ENCODE measurements around the gene RAD50.
"Not testable (repeated sequence)": the region's sequence is repeated elsewhere in the genome, so short reads cannot be mapped to it uniquely, and the experiment has no call there.

Gene RAD50

DNA sequence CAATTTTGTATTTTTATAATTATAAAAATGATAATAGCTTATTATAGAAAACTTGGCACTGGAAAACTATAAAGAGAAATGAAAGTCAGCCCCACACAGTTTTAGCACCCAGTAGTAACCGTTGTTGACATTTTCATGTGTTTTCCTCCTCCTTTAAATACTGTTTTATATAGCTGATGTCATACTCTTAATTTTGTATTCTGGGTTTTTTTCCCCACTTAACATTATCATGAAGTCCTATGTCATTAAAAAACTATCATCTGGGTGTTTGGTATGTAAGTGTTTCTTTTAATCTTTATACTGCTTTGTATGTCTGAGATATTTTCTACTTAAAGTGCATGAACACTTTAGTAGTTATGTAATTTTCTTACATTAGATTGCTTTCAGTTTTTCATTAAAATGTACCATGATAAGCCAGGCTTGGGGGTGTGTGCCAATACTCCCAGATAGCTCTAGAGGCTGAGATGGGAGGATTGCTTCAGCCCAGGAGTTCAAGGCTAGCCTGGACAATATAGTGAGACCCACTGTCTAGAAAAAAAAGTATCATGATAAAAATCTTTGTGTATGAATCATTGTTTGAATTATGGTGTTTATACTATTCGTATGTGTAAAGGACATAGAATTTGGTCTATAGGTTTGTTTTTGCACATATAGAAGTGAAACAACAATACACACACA lies 2.7 kb downstream of the RAD50 start:
- DNase-seq: no peak

DNA sequence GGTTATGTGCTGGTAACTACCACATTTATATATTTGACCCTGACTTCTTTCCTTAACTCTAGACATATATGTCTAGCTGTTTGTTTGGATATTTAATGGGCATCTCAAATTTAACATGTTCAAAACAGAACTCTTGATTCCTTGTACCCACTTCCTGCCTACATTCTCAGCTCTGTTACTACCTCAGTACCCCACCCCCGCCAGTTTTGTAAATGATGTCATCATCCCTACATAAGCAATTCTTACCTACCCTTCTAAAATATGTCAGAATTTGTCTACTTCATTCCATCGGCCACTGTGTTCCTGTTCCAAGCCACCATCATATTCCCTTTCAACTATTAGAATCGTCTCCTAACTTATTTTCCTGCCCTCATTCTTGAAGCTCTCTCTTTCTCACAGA lies 4.8 kb downstream of the RAD50 start:
- DNase-seq: no peak

DNA sequence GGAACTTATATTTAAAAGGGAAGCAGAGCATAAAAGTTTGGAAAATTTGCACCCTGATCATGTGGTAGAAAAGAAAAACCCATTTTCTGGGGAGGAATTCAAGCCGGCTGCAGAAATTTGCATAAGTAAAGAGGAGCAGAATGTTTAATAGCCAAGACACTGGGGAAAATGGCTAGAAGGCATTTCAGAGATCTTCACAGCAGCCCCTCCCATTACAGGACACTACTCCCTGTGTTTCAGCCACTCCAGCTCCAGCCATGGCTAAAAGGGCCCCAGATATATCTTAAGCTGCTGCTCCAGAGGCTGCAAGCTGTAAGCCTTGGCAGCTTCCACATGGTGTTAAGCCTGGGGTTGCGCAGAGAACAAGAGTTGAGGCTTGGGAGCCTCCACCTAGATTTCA lies 7.8 kb downstream of the RAD50 start:
- not testable (repeated sequence) for DNase-seq

DNA sequence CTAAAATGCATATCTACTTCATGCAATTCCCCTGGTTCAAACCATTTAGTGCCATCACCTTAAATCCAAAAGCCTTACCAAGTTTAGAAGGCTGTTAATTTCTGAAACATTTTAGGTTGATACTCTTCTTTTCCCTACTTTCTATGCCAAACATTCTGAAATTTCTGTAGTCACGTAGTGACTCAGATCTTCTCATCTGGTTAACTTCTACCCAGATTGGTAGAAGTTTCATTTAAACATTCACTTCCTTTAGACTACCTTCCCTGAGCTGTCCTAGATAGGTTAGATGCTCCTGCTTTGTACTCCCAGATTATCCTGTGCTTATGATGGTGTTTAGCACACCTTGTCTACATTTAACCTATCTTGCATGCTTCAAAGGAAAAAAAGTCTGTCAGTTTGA lies 9.9 kb downstream of the RAD50 start:
- DNase-seq: no peak

DNA sequence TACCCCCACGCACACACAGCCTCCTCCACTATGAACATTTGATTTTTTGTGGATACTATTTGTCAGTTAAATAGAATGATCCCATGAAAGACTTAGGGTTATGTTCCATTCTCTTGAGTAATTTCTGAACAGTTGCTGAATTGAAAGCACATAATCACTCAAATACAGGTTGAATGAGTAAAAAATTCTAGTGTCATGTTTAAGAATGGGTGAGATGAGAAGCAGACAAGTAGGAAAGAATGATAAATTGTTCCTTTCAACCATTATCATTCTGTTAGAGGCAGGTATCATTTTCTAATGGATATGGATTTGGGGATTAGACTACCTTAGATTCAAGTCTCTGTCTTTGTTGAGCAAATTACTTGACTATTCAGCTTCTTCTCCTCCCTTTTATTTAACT lies 19.3 kb downstream of the RAD50 start:
- DNase-seq: no peak

DNA sequence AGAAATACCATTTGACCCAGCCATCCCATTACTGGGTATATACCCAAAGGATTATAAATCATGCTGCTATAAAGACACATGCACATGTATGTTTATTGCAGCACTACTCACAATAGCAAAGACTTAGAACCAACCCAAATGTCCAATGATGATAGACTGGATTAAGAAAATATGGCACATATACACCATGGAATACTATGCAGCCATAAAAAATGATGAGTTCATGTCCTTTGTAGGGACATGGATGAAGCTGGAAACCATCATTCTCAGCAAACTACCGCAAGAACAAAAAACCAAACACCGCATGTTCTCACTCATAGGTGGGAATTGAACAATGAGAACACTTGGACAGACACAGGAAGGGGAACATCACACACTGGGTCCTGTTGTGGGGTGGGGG lies 27.8 kb downstream of the RAD50 start:
- not testable (repeated sequence) for DNase-seq

DNA sequence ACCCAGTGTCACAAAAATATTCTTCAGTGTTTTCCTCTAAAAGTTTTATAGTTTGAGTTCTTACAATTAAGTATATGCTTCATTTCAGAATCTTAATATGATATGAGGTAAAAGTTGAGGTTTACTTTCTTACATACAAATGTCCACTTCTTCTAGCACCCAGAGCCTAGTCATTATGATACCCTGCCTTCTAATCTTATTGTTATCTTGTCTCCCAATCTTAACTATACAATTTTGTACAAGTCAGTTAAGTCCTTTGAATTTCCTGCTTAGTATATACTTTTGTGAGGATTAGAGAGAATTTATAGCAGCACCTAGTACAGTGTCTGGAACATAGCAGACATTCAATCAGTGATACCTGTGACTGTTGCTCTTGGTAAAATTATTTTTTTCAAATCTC lies 29.3 kb downstream of the RAD50 start:
- DNase-seq: no peak

DNA sequence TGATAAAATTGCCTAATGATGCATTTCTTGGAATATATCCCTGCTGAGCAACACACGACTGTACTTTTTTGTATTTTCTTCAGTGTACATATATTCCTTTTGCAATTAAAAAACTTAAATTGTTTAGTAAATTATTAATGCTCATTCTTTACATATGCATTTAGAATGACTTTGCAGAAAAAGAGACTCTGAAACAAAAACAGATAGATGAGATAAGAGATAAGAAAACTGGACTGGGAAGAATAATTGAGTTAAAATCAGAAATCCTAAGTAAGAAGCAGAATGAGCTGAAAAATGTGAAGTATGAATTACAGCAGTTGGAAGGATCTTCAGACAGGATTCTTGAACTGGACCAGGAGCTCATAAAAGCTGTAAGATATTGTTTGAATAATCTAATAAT lies 32.7 kb downstream of the RAD50 start:
- DNase-seq: no peak

DNA sequence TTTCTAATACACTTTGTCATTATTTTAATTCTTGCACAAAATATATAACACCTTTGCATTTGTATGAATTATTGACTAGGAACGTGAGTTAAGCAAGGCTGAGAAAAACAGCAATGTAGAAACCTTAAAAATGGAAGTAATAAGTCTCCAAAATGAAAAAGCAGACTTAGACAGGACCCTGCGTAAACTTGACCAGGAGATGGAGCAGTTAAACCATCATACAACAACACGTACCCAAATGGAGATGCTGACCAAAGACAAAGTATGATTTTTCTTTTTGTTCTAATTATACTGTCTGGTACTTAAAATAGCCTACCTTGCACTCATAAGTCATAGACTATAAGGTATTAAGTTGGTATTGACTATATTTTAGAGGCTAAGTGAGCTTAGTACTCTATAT lies 34.4 kb downstream of the RAD50 start:
- DNase-seq: no peak

DNA sequence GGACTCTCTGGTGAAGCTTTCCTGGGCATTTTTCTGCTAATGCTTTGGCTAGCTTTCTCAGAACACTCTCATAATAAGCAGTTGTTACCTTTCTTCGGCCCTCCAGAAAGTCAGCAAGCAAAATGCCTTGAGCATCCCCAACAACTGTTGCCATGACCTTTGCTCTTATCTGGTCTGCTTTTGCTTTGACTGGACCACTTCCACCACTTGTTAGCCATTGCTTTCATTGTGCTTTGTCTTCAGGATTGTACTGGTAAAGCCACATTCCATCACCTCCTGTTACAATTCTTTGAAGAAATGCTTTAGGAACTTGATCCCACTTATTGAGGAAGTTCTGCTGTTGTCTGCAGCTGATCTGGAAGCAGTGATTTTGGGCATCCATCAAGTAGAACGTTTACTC lies 35.7 kb downstream of the RAD50 start:
- DNase-seq: no peak

DNA sequence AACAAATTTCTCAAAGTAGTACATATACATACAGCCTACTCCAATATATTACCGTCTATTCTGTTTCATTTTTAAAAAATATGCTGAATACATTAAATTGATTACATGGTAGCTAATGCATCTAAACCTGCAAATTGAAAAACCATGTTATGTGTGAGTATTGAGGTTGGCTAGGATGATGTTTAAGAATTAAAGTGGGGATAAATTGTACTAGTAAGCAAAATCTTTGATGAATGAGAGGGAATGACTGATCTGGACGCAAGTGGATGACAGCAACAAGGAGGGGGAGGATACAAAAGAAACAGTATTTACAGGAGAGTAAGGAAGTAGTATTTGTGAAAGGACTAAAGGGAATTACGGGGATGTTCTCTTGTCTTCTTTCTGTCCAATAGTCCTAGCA lies 37.4 kb downstream of the RAD50 start:
- no peak for DNase-seq

DNA sequence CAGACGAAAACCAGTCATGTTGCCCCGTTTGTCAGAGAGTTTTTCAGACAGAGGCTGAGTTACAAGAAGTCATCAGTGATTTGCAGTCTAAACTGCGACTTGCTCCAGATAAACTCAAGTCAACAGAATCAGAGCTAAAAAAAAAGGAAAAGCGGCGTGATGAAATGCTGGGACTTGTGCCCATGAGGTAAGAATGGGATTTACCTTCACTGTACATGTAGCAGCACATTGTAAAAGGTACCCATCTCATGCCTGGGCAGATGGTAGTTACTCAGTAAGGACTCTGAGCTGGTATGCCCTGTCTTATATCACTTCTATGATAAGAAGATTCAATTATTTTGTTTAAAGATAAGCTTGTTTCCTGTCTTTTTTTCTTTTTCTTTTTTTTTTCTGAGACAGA lies 38.8 kb downstream of the RAD50 start:
- DNase-seq: no peak

DNA sequence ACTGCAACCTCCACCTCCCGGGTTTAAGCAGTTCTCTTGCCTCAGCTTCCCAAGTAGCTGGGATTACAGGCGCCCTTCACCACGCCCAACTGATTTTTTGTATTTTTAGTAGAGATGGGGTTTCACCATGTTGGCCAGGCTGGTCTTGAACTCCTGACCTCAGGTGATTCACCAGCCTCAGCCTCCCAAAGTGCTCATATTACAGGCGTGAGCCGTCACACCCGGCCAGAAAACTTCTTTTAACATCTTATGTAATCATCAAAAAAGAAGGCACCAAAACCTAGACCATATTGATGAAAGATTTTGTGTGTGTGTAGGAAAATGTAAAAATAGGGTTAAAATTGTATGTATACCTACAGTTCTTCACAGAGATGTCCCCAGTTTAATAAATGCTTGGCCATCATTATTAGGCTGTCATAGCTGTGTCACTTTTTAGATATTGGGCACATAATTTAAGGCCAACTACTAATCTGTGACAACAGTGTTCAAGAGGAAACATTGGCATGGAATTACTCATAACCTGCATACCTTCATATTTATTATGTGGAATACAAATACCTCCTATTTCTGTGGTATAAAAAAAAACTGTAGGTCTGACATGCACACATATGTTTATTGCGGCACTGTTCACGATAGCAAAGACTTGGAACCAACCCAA lies 44.4 kb downstream of the RAD50 start:
- no peak for DNase-seq

DNA sequence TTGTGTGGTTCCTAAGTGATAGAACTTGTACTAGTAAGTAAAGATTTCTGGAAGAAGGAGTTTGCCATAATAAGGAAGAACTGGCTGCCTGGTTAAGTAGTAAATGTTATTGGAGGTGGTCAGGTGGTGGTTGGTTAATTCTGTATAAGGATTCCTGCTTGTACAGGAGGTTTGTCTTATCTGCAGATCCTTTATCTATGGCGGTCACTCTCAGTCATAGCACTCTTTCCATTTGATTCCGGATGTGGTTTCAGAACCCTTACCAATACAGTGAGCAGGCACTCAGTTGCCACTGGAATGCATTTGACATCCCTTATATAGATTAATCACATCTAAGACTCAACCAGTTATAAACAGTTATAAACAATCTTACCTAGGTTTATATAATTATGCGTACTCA lies 50.3 kb downstream of the RAD50 start:
- DNase-seq: no peak

DNA sequence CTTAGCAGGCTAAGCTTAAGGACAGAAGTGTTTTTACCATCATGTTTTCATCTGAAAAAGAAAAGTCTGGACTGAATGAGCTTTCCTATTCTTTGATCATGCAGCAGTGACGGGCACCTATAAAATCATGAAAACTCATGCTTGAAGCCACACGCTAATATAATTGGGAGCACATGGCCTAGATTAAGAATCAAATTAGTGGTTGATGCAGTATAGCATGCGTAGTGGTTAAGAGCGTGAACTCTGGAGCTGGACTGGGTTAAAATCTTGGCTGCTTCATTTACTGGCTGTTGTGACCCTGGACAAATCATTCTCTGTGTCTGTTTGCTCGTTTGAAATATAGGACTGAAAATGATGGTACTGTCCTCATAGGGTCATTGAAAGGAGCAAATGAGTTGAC lies 51.3 kb downstream of the RAD50 start:
- no peak for DNase-seq

DNA sequence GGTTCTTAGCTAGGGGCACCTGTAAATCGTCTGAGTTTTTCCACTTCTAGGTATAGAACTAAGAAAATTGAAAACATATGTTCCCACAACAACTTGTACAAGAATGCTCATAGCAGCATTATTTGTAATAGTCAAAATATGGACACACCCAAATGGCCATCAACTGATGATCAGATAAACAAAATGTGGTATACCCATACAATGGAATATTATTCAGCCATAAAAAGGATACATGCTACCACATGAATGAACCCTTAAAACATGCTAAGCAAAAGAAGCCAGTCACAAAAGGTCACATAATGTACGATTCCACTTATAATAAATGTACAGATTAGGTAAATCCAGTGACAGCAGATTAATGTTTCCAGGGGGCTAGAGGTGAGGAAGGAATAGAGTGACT lies 55.2 kb downstream of the RAD50 start:
- no peak for DNase-seq

DNA sequence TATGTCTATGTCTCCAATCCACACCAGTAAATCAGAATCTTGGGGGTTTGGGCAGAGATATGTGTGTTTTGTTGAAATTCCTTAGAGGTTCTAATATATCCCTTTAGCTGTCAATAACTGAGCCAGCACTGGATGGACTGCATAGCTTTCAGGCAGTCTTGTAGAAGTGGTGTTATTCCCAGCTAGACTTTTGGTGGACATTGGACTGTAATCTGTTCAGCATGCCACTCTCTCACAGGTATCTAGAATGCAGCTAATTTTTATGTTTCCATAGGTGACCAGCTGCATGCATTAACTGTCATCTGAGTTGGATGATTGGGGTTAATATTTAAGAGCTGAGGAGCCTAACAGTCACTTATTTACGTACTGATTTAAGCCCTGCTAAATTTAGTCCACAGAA lies 56.1 kb downstream of the RAD50 start:
- no peak for DNase-seq

DNA sequence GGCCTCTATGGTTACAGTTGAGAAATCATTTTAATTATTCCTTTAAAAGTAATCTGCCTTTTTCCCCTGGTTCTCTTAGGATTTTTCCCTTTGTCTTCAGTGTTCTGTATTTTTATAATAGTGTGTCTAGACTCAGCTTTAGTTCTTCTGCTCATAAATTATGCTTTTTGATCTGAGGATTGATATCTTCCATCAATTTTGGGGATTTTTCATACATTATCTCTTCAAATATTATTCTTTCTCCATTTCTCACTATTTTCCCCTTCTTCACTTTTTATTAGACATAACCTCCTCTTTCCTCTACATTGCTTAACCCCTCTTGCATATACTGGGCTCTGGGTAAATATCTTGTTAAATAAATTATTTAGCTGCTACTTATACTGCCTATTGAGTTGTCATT lies 64.9 kb downstream of the RAD50 start:
- no peak for DNase-seq

DNA sequence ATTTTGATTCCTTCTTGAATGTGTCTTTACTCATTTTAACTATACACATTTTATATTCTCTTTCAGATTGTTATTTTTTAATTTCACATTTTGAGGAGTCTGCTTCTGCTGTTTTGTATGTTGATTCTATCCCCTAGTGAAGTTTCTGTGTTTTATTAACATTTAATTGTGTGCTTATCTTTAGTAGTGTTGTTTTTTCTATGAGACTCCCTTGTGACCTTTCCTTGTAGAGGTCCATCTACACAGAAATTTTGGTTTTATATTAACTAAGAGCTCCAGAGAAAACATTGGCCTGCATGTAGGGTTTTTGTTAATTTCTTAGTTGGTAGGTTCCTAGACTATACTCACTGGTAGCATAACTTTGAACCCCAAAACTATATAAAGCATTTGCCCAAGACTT lies 65.8 kb downstream of the RAD50 start:
- DNase-seq: no peak

DNA sequence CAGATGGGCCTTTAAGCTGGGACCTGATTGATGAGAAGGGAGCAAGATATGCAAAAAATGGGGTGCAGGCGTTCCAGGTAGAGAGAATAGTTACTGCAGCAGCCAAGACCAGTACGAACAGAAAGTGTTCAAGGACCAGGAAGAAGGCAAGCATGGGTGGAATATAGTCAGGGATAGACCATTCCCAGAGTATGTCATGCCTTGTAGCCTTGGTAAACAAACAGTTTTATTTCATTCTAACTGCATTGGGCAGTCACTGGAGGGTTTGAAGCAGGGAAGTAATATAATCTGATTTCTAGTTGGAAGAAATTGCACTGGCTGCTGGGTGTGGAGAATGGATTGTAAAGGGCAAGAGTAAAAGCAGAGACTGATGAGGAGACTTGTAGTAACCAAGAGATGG lies 70.7 kb downstream of the RAD50 start:
- no peak for DNase-seq

DNA sequence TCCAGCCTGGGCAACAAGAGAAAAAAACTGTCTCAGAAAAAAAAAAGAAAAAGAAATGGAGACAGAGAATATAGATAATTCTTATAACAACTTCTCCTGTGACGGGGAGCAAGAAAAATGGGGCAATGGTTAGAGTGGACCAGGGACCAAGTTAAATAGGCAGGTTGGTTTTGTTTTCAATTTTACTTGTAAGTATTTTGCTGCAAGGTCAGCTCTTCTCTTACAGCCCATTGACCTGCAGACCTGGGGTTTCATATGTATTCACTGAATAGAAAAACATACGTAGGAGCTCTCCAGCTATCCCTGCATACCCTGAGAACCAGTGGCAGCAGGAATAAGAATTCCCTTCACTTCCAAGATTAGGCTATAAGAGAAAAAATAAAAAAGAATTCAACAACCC lies 72.0 kb downstream of the RAD50 start:
- DNase-seq: no peak

DNA sequence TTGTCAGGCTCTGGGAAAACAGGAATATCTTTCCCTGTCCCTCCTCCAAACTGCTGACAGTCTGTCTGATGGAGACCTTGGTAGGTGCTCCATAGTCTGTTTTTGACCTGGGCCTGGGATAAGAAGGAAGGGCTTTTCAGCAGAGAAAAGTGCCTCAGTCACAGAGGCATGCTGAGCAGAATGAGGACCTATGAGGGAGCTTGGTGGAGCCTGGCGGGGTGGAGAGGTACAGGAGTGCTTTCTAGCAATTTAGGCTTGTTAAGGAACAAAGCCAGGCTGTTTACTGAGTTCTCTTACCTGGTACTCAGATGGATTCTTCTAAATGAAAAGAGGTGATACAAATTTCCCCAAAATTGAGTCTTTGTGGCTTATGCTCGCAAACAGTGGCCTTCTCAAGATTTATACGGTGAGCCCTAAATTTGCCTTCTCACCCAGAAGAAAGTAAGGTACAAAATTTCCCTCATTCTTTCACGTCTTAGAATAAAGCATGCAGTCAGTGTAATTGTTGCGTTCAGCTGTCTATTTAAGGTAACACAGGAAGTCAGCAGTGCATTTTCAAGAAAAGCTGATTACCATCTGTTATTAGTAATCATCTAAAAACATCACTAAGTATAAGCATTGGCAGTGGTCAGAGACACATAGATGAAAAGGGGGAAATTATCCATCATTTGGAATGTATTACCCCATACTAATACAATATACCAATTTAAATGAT lies 72.6 kb downstream of the RAD50 start:
- DNase-seq: no peak

DNA sequence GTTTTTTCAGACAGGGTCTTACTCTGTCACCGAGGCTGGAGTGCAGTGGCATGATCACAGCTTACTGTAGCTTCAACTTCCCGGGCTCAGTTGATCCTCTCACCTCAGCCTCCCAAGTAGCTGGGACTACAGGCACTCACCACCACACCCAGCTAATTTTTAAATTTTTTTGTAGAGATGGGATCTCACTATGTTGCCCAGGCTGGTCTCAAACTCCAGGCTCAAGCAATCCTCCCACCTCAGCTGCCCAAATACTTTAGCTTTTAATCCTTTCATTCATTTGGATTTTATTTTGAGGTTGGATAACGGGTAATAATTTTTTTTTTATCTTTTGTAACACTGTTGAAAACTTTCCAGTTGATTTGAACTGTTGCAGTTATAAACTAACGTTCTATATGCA lies 76.8 kb downstream of the RAD50 start:
- not testable (repeated sequence) for DNase-seq

DNA sequence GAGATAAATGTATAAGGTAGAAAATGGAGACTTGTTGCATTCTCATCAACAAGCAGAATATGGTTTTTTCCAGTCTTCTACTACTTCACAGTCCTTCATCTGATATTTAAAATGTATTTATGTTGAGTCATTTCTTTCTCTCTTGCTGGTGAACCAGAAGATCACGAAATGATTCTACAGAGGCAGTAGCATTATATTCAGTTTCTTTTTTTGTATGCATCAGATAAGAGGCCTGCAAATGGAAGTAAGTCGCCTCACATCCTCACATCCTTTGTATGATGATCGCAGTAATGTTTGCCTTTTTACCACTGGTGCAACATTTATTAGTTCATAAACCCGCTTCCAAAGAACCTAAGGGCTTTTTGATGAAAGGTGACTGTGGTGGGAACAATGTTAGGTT lies 79.1 kb downstream of the RAD50 start:
- no peak for DNase-seq

DNA sequence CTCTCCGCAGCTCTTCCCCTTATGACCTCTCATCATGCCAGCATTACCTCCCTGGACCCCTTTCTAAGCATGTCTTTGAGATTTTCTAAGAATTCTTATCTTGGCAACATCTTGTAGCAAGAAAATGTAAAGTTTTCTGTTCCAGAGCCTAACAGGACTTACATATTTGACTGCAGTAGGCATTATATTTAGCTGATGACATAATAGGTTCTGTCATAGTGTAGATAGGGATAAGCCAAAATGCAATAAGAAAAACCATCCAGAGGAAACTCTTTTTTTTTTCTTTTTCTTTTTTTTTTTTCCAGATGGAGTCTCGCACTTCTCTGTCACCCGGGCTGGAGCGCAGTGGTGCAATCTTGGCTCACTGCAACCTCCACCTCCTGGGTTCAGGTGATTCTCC lies 80.5 kb downstream of the RAD50 start:
- no peak for DNase-seq
